Fibroblast of villous mesenchyme (primary cell): ENCODE data around the gene TESPA1. TPM values are rescaled to one million over a fixed set of nuclear protein-coding genes. Genes with fewer than 3 reads are reported as not detected.

Experiments
- DNase-seq: peaks from one replicate; pipeline ENCODE4 v3.0.0-alpha.2; 2010; ENCODE audit warnings: low read depth
- H3K4me3 ChIP-seq: 2 replicates; pipeline ENCODE4 v1.5.1; 2011; ENCODE audit warnings: low read depth, mild to moderate bottlenecking, low read length
- CTCF ChIP-seq: IDR thresholded peaks from 2 replicates; pipeline ENCODE4 v1.5.1; 2012; ENCODE audit warnings: low read depth, mild to moderate bottlenecking, low read length; ENCODE audit not compliant: insufficient read depth
- total RNA-seq: library from RNA; depleted of rRNA; stranded (reverse); fragments of >200 nt; gene quantifications from 2 replicates; pipeline ENCODE4 v1.2.3, GENCODE V29; 2012

The TESPA1 gene
- total RNA-seq, 1 donor = not detected

DNA sequence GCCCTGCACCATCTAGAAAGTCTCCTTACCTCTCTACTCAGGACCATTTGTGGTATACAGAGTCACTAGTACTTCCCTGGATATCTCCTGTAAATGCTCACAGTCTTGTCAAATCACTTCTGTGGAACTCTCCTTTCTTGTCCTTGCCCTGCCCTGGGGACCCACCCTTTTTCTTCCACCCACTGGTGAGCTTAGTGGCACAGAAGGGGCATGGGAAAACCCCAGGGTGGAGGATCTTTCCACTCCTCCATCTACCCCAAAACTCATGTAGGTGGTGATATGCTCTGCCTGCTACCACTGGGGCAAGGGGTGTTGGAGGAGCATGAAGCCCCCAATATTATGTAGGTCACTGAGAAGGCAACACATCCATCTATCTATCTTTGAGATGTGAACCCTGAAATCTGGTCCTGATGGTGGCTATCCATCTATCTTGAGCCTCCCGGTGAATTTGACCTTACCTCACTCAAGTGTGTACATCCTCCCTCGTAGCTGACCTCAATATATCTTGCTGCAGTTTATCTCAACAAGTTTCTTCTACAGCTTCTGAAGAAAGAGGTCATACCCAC lies 943 bp downstream of the TESPA1 start:
- H3K4me3 ChIP-seq = no peak overlapping the region
- DNase-seq = no peak
- no peak for TF ChIP-seq CTCF

DNA sequence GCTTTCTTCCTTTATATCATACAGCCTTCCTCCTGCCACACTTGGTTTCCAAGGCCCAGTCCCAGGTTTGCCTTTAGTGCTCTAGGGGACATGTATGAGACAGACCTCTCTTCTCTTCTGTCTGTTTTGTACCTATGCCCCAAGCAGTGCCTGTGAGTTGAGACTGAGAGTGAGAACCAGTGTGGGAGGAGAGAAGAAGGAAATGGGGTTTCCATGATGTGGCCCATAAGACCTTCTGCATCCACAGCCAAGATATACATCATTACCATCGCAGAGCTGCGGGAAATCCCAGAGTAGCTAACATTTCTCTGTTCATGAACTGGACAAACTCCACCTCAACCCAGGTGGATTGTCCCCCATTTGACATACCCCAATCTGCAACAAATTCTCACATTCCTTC lies 2.8 kb downstream of the TESPA1 start:
- no peak overlapping the region for H3K4me3 ChIP-seq
- DNase-seq = no peak
- no peak for TF ChIP-seq CTCF

GRCh38 chr12:54980341-54980740 lies 4.2 kb downstream of the TESPA1 start:
- no peak for DNase-seq
- TF ChIP-seq CTCF = no peak
- H3K4me3 ChIP-seq = no peak overlapping the region

DNA sequence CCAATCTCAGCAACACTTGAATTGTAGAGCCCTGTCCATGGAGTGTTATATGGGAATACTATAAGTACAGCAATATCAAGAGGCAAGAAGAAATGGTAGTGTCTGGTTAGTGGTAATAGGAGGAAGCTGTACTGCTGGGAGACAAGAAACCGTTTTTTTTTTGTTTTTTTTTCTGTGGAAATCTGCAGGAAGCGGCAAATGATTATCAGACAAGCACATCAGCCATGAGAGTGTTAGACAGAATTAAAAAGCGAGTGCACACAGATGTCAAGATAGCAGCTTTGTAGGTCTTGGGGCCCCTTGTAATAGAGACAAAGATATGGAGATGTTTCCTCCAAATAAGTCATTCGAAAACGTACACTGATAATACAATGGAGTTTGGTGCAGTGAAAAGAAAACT lies 6.7 kb downstream of the TESPA1 start:
- no peak for TF ChIP-seq CTCF
- no peak overlapping the region for H3K4me3 ChIP-seq
- DNase-seq = no peak

DNA sequence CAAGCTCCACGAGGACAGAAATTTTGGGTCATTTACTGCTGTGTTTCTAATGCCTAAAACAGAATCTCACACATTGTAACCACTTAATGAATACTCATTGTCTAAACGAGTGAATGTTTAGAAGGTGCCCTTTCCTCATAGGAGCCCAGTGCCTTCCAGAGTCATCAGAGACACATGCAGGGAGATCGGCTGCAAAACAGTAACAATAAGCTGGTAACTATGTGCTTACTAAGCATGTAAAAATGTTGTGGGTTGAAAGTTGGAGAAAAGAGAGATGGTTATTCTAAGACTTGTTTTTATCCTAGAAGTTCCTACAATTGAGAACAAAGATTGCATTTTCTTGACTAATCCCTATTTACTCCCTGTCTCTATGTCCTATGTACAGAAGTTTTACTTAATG lies 7.4 kb downstream of the TESPA1 start:
- no peak for TF ChIP-seq CTCF
- H3K4me3 ChIP-seq = no peak overlapping the region
- DNase-seq = no peak

- no peak for DNase-seq
- TF ChIP-seq CTCF = no peak
- H3K4me3 ChIP-seq = no peak overlapping the region
Observed at GRCh38 chr12:54975875-54976274, 8.7 kb downstream of the TESPA1 start.

GRCh38 chr12:54975272-54975671 lies 9.3 kb downstream of the TESPA1 start:
- DNase-seq = no peak
- TF ChIP-seq CTCF = no peak
- no peak overlapping the region for H3K4me3 ChIP-seq
